Stimulated activated naive B cell treated with anti-CD40 and anti-IgM and Interleukin-4, amounts not matched to agents 10 μg/mL and 1 μg/mL and 100 μg/mL, for 72 hours (primary cell): ENCODE data around the gene CPNE5.

Experiments
- ATAC-seq, 2 donors: fragments of 150-1000 bp; cut with Tn5 transposase; replicated peaks; 2 replicates each; pipeline ENCODE4 v1.10.0; 2021; ENCODE audit warnings: moderate library complexity in 1 of 2
- DNase-seq: peaks from one replicate; pipeline ENCODE4 v3.0.0; 2021
- H3K27ac Mint-ChIP-seq: one replicate; pipeline ENCODE4 v1.8.0; 2022; ENCODE audit warnings: mild to moderate bottlenecking, mixed read lengths
- H3K27me3 Mint-ChIP-seq, 2 donors: one replicate each; pipeline ENCODE4 v1.8.0; 2022; ENCODE audit warnings: mixed read lengths in 2 of 2
- H3K36me3 Mint-ChIP-seq, 2 donors: one replicate each; pipeline ENCODE4 v1.8.0; 2022; ENCODE audit warnings: mixed read lengths in 2 of 2, mild to moderate bottlenecking in 1 of 2
- H3K4me1 Mint-ChIP-seq, 2 donors: one replicate each; pipeline ENCODE4 v1.8.0; 2022; ENCODE audit warnings: mixed read lengths in 2 of 2, mild to moderate bottlenecking in 1 of 2
- H3K4me3 Mint-ChIP-seq, 2 donors: one replicate each; pipeline ENCODE4 v1.8.0; 2022; ENCODE audit warnings: mild to moderate bottlenecking in 2 of 2, mixed read lengths in 2 of 2, moderate library complexity in 1 of 2
- H3K9me3 Mint-ChIP-seq, 2 donors: one replicate each; pipeline ENCODE4 v1.8.0; 2022; ENCODE audit warnings: mixed read lengths in 2 of 2, mild to moderate bottlenecking in 1 of 2

The CPNE5 gene

GRCh38 chr6:36807143-36807542, 32.1 kb downstream of the CPNE5 start:
- Mint-ChIP-seq H3K36me3 (no peaks in the 10 kb centered on the region), H3K27ac (no peak overlapping the region), H3K4me3 (no peak overlapping the region), H3K27me3 (peaks cover 17 to 33% of the 10 kb centered on the region in 2 donors), H3K9me3 (no peaks in the 10 kb centered on the region), H3K4me1 (no peaks in the 10 kb centered on the region)
- no peak for ATAC-seq
- DNase-seq, result no peak

DNA sequence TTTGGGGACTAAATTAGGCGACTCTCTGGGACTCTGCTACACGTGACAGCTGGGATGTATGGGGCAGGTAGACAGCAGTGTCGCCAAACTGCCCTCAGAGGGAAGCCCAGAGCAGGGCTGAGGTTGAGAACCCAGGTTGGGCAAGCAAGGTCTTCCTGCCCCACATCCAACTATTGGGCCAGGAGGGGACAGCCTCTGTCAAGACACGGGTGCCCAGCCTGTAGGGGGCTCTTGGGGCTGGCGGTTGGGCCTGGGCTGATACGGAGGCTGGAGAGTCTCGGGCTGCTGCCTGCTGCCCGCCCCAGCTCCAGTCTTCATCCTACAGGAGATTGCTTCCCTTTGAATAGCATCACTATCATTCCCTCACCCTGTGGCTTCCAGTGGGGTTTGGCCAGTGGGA, 33.3 kb downstream of the CPNE5 start:
- ATAC-seq, result no peak
- H3K27me3 Mint-ChIP-seq, result peaks cover 17 to 33% of the 10 kb centered on the region in 2 donors
- no peak overlapping the region for H3K4me3 Mint-ChIP-seq

DNA sequence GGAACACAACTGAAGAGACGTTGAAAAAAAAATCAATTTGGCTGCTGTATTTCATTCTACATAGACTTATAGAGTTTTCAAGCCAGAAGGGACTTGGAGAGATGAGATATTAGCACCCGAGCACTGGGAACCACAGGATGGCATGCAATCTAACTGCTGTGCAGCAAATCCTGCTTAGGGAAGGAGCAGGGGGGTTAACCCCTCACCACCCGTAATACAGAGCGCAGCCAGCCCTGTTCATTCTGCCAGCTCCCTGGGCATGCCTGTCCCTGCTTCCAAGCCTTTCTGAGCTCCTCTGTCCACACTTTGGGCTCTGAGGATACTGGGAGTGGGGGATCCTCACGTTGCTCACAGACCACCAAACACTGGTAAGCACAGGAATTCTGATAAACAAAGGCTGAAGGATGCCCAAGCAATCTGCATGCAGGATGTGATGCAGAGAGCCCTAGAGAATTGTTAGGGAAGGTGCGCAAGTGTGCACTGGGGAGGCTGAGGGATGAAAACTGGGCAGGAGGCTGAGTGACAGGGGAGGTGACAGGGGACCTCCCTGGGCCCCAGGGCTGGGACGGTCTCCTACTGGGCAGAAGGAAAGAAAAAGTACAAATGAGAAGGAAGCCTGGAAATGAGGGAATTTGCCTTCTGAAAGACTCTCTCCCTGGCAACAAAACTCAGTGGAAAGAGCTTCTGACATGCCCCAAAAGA, 34.0 kb downstream of the CPNE5 start:
- DNase-seq (no peak), ATAC-seq (no peak)
- Mint-ChIP-seq H3K36me3 (no peaks in the 10 kb centered on the region), H3K27me3 (peaks cover 20 to 35% of the 10 kb centered on the region in 2 donors), H3K4me1 (no peaks in the 10 kb centered on the region), H3K9me3 (no peaks in the 10 kb centered on the region), H3K27ac (no peak overlapping the region), H3K4me3 (no peak overlapping the region)

More for the DNA sequence above, 33.3 kb downstream of the CPNE5 start:
- DNase-seq, result no peak
- Mint-ChIP-seq H3K36me3 (no peaks in the 10 kb centered on the region), H3K9me3 (no peaks in the 10 kb centered on the region), H3K27ac (no peak overlapping the region), H3K4me1 (no peaks in the 10 kb centered on the region)

DNA sequence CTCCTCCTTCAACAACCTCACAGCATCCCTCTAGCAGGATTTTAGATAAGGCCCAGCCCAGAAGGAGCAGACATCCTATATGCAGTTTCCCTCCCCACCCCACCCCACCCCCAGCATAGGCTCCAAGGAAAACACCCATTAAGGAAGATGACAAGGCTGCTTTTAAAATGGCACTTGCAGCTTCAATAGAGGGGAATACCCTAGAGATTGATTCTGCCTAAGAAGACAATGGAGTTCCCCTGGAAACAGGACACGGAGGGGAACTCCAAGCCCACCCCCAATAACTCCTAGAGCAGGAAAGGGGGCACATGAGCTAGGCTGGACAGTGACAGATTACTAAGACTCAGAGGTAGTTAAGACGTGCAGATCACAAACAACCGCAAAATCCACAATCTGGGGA, 34.7 kb downstream of the CPNE5 start:
- DNase-seq (no peak), ATAC-seq (no peak)
- H3K36me3 Mint-ChIP-seq, result no peaks in the 10 kb centered on the region
- no peaks in the 10 kb centered on the region for H3K9me3 Mint-ChIP-seq
- H3K4me3 Mint-ChIP-seq, result no peak overlapping the region
- no peak overlapping the region for H3K27ac Mint-ChIP-seq
- peaks cover 24 to 32% of the 10 kb centered on the region in 2 donors for H3K27me3 Mint-ChIP-seq
- H3K4me1 Mint-ChIP-seq, result no peaks in the 10 kb centered on the region

GRCh38 chr6:36803908-36804307, 35.3 kb downstream of the CPNE5 start:
- no peaks in the 10 kb centered on the region for H3K4me1 Mint-ChIP-seq
- no peaks in the 10 kb centered on the region for H3K9me3 Mint-ChIP-seq
- no peak overlapping the region for H3K27ac Mint-ChIP-seq
- H3K27me3 Mint-ChIP-seq, result peaks cover 24 to 26% of the 10 kb centered on the region in 2 donors
- DNase-seq (no peak), ATAC-seq (no peak)
- no peaks in the 10 kb centered on the region for H3K36me3 Mint-ChIP-seq
- no peak overlapping the region for H3K4me3 Mint-ChIP-seq

GRCh38 chr6:36803482-36803881, 35.8 kb downstream of the CPNE5 start:
- ATAC-seq, result no peak
- no peaks in the 10 kb centered on the region for H3K36me3 Mint-ChIP-seq
- H3K4me1 Mint-ChIP-seq, result no peaks in the 10 kb centered on the region
- no peak for DNase-seq
- H3K9me3 Mint-ChIP-seq, result no peaks in the 10 kb centered on the region
- H3K4me3 Mint-ChIP-seq, result no peak overlapping the region
- no peak overlapping the region for H3K27ac Mint-ChIP-seq
- H3K27me3 Mint-ChIP-seq, result peaks cover 20 to 23% of the 10 kb centered on the region in 2 donors

- H3K27me3 Mint-ChIP-seq, result peaks cover 15 to 17% of the 10 kb centered on the region in 2 donors
Measured at GRCh38 chr6:36800223-36801076, 38.8 kb downstream of the CPNE5 start.

GRCh38 chr6:36798852-36799251, 40.4 kb downstream of the CPNE5 start:
- no peak overlapping the region for H3K27ac Mint-ChIP-seq
- peaks cover 2 to 4% of the 10 kb centered on the region in 2 donors for H3K4me1 Mint-ChIP-seq
- ATAC-seq (no peak), DNase-seq (no peak)
- H3K36me3 Mint-ChIP-seq, result no peaks in the 10 kb centered on the region
- H3K9me3 Mint-ChIP-seq, result no peaks in the 10 kb centered on the region
- no peak overlapping the region for H3K4me3 Mint-ChIP-seq
- peaks cover 9 to 23% of the 10 kb centered on the region in 2 donors for H3K27me3 Mint-ChIP-seq

More at GRCh38 chr6:36800223-36801076, 38.8 kb downstream of the CPNE5 start:
- no peaks in the 10 kb centered on the region for H3K36me3 Mint-ChIP-seq
- ATAC-seq (no peak), DNase-seq (no peak)
- H3K27ac Mint-ChIP-seq, result no peak overlapping the region
- H3K9me3 Mint-ChIP-seq, result no peaks in the 10 kb centered on the region
- H3K4me1 Mint-ChIP-seq, result no peaks in the 10 kb centered on the region
- no peak overlapping the region for H3K4me3 Mint-ChIP-seq

- H3K9me3 Mint-ChIP-seq, result no peaks in the 10 kb centered on the region
- peaks cover 6 to 8% of the 10 kb centered on the region in 2 donors for H3K4me1 Mint-ChIP-seq
Measured at GRCh38 chr6:36797653-36798052, 41.6 kb downstream of the CPNE5 start.

GRCh38 chr6:36797055-36797454, 42.2 kb downstream of the CPNE5 start:
- peaks cover 21 to 41% of the 10 kb centered on the region in 2 donors for H3K27me3 Mint-ChIP-seq
- H3K9me3 Mint-ChIP-seq, result no peaks in the 10 kb centered on the region
- no peak for DNase-seq
- H3K27ac Mint-ChIP-seq, result no peak overlapping the region
- H3K4me3 Mint-ChIP-seq, result no peak overlapping the region
- ATAC-seq, result no peak
- H3K36me3 Mint-ChIP-seq, result no peaks in the 10 kb centered on the region
- peaks cover 6 to 8% of the 10 kb centered on the region in 2 donors for H3K4me1 Mint-ChIP-seq

More at GRCh38 chr6:36797653-36798052, 41.6 kb downstream of the CPNE5 start:
- Mint-ChIP-seq H3K36me3 (no peaks in the 10 kb centered on the region), H3K27me3 (peaks cover 17 to 35% of the 10 kb centered on the region in 2 donors), H3K4me3 (no peak overlapping the region), H3K27ac (no peak overlapping the region)
- DNase-seq, result no peak
- ATAC-seq, result no peak

DNA sequence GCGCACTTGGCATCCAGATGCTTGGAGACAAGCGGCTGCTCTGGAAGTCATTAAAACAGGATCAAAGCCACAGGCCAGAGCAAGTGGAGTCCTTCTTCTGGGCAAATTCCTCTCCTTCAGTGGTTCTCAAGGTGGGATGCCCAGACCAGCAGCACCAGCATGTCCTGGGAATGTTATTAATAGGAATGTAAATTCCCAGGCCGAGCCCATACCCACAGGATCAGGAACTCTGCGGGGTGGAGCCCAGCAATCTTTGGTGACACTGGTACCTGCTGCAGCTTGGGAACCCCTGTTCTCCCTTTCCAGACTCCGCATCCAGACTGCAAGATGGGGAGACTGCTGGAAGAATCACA, 44.6 kb downstream of the CPNE5 start:
- Mint-ChIP-seq H3K27ac (no peak overlapping the region), H3K4me1 (peaks cover 6 to 16% of the 10 kb centered on the region in 2 donors)

GRCh38 chr6:36793913-36794712, 45.1 kb downstream of the CPNE5 start:
- Mint-ChIP-seq H3K27me3 (peaks cover 34 to 40% of the 10 kb centered on the region in 2 donors), H3K9me3 (no peaks in the 10 kb centered on the region), H3K4me1 (peaks cover 6 to 16% of the 10 kb centered on the region in 2 donors), H3K27ac (no peak overlapping the region), H3K4me3 (no peak overlapping the region), H3K36me3 (no peaks in the 10 kb centered on the region)
- DNase-seq, result no peak
- no peak for ATAC-seq

More for the DNA sequence above, 44.6 kb downstream of the CPNE5 start:
- ATAC-seq (no peak), DNase-seq (no peak)
- no peaks in the 10 kb centered on the region for H3K9me3 Mint-ChIP-seq
- no peak overlapping the region for H3K4me3 Mint-ChIP-seq
- peaks cover 31 to 46% of the 10 kb centered on the region in 2 donors for H3K27me3 Mint-ChIP-seq
- no peaks in the 10 kb centered on the region for H3K36me3 Mint-ChIP-seq

DNA sequence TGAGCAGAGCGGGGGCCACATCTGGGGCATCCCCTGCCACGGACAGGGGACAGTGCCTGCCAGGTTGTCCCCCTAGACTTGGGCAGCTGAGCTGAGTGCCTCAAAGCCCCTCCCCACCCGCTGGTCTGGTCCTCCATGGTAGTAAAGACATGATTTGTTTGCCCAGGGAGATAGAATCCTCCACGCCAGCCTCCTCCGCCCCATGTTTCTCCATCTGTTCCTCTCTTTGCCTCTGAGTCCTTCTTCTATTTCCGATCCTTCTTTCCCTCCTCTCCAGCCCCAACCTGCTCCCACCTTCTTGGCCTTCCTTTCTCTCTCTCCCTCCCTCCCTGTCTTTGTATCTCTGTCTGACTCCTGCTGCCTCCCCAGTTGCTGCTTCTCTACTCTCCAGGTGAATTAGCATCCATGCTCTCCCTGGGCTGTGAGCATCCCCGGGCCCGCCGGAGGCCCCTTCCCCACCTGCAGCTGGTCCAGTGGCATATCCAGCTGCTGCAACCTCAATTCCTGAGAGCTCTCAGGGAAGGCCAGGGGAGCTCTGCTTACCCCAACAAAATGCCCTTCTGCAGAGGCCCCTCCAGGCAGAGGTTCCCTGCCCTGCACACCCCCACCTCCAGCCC, 45.8 kb downstream of the CPNE5 start:
- Mint-ChIP-seq H3K36me3 (no peaks in the 10 kb centered on the region), H3K9me3 (no peaks in the 10 kb centered on the region), H3K4me1 (peaks cover 6 to 16% of the 10 kb centered on the region in 2 donors), H3K4me3 (no peak overlapping the region), H3K27me3 (peaks cover 37% of the 10 kb centered on the region in 2 donors), H3K27ac (no peak overlapping the region)
- ATAC-seq, result no peak
- DNase-seq, result no peak
